GM12801 (cell line): ENCODE measurements around the gene SENP6.

Source experiments
- TF ChIP-seq, protein P1 (sequence below): IDR thresholded peaks from one replicate; pipeline ENCODE4 v1.5.1; 2011; ENCODE audit warnings: control low read depth; ENCODE audit not compliant: insufficient read length; ENCODE audit errors: extremely low read depth

The SENP6 gene

GRCh38 chr6:75568965-75569364 lies 32.7 kb upstream of the SENP6 start:
- TF ChIP-seq, protein P1, sequence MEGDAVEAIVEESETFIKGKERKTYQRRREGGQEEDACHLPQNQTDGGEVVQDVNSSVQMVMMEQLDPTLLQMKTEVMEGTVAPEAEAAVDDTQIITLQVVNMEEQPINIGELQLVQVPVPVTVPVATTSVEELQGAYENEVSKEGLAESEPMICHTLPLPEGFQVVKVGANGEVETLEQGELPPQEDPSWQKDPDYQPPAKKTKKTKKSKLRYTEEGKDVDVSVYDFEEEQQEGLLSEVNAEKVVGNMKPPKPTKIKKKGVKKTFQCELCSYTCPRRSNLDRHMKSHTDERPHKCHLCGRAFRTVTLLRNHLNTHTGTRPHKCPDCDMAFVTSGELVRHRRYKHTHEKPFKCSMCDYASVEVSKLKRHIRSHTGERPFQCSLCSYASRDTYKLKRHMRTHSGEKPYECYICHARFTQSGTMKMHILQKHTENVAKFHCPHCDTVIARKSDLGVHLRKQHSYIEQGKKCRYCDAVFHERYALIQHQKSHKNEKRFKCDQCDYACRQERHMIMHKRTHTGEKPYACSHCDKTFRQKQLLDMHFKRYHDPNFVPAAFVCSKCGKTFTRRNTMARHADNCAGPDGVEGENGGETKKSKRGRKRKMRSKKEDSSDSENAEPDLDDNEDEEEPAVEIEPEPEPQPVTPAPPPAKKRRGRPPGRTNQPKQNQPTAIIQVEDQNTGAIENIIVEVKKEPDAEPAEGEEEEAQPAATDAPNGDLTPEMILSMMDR = no peak

DNA sequence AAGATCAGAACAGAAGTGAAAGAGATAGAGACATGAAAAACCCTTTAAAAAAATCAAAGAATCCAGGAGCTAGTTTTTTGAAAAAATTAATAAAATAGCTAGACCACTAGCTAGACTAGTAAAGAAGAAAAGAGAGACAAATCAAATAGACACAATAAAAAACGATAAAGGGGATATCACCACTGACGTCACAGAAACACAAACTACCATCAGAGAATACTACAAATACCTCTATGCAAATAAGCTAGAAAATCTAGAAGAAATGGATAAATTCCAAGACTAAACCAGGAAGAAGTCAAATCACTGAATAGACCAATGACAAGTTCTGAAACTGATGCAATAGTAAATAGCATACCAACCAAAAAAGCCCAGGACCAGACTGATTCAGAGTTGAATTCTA lies 29.6 kb upstream of the SENP6 start:
- TF ChIP-seq, protein P1 = no peak

- TF ChIP-seq, protein P1 = no peak
These were observed 21.7 kb upstream of the SENP6 start for GRCh38 chr6:75579951-75580350.

GRCh38 chr6:75581231-75581630 lies 20.4 kb upstream of the SENP6 start:
- TF ChIP-seq, protein P1 = no peak

GRCh38 chr6:75588948-75589347 lies 12.7 kb upstream of the SENP6 start:
- TF ChIP-seq, protein P1 = no peak

DNA sequence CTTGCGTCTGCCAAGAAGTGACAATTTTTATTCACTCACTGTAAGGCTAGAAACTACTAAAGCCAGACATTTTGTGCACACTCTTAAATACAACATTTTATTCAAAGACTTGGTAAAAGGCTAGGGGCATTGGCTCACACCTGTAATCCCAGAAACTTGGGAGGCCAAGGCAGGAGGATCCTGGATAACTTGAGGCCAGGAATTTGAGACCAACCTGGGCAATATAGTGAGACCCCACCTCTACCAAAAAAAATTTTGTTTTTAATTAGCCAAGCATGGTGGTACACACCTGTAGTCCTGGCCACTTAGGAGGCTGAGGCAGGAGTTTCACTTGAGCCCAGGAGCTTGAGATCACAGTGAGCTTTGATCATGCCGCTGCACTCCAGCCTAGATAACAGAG lies 11.3 kb upstream of the SENP6 start:
- TF ChIP-seq, protein P1 = no peak

GRCh38 chr6:75600768-75601167 lies 912 bp upstream of the SENP6 start:
- TF ChIP-seq, protein P1 = no peak
